Neural cell (in vitro differentiated cells): Measurements from ENCODE around the gene ASXL1. TPM values are rescaled to one million over a fixed set of nuclear protein-coding genes. Genes with fewer than 3 reads are reported as not detected.

ENCODE experiments used
- H2AFZ ChIP-seq: fragments of 200-600, 300-800 bp; sonication (generic), shearing (Covaris generic); 2 replicates; pipeline ENCODE4 v1.6.0; 2014; ENCODE audit warnings: low read depth, mild to moderate bottlenecking, antibody characterized with exemption, low read length, moderate library complexity
- H3F3A ChIP-seq: fragments of 200-600 bp; shearing (Covaris generic); 2 replicates; pipeline ENCODE4 v1.6.1; 2016; ENCODE audit warnings: mild to moderate bottlenecking, moderate library complexity, mixed read lengths, antibody characterized with exemption, low read length; ENCODE audit not compliant: insufficient read depth, poor library complexity, severe bottlenecking
- H3K27ac ChIP-seq: fragments of 200-600, 300-800 bp; sonication (generic), shearing (Covaris generic); 2 replicates; pipeline ENCODE4 v1.5.1; 2014; ENCODE audit warnings: mild to moderate bottlenecking, low read length, moderate library complexity
- H3K27me3 ChIP-seq: fragments of 300-800, 200-600 bp; sonication (generic), shearing (Covaris generic); 2 replicates; pipeline ENCODE4 v1.6.0; 2014; ENCODE audit warnings: mild to moderate bottlenecking, low read depth, low read length, moderate library complexity; ENCODE audit not compliant: insufficient read depth
- H3K36me3 ChIP-seq: fragments of 300-800, 200-600 bp; sonication (generic), shearing (Covaris generic); 2 replicates; pipeline ENCODE4 v1.5.1; 2014; ENCODE audit warnings: mild to moderate bottlenecking, antibody characterized with exemption, low read length, moderate library complexity; ENCODE audit not compliant: insufficient read depth
- H3K4me2 ChIP-seq: fragments of 300-800, 200-600 bp; sonication (generic), shearing (Covaris generic); 2 replicates; pipeline ENCODE4 v1.6.0; 2014; ENCODE audit warnings: mild to moderate bottlenecking, low read length
- H3K4me3 ChIP-seq: fragments of 300-800, 200-600 bp; sonication (generic), shearing (Covaris generic); 2 replicates; pipeline ENCODE4 v1.5.1; 2014; ENCODE audit warnings: mild to moderate bottlenecking, low read length, moderate library complexity
- H3K79me2 ChIP-seq: fragments of 200-600 bp; shearing (Covaris generic); replicated peaks from 2 replicates; pipeline ENCODE4 v1.6.0; 2014; ENCODE audit warnings: mild to moderate bottlenecking, low read length, moderate library complexity; ENCODE audit not compliant: insufficient read depth
- H3K9ac ChIP-seq: fragments of 300-800, 200-600 bp; sonication (generic), shearing (Covaris generic); 2 replicates; pipeline ENCODE4 v1.6.1; 2016; ENCODE audit warnings: mild to moderate bottlenecking, low read length, mixed read lengths
- H3K9me2 ChIP-seq: fragments of 200-600 bp; shearing (Covaris generic); 2 replicates; pipeline ENCODE4 v1.6.1; 2016; ENCODE audit warnings: mild to moderate bottlenecking, low read length, mixed read lengths; ENCODE audit not compliant: insufficient read depth
- H3K9me3 ChIP-seq: fragments of 200-600, 300-800 bp; sonication (generic), shearing (Covaris generic); 2 replicates; pipeline ENCODE4 v1.6.1; 2016; ENCODE audit warnings: mild to moderate bottlenecking, mixed run types, low read length, moderate library complexity, mixed read lengths
- H4K20me1 ChIP-seq: fragments of 200-600 bp; shearing (Covaris generic); 2 replicates; pipeline ENCODE4 v1.6.1; 2016; ENCODE audit warnings: mild to moderate bottlenecking, mixed run types; ENCODE audit not compliant: insufficient read depth
- EP300 ChIP-seq: fragments of 450-650 bp; conservative IDR thresholded peaks from 2 replicates; pipeline ENCODE4 v1.6.1; 2014; ENCODE audit warnings: antibody characterized with exemption, mild to moderate bottlenecking, moderate library complexity; ENCODE audit not compliant: poor library complexity, severe bottlenecking
- EZH2 ChIP-seq: fragments of 200-600, 300-800 bp; shearing (Covaris generic), sonication (generic); IDR thresholded peaks from 2 replicates; pipeline ENCODE4 v1.6.1; 2014; ENCODE audit warnings: antibody characterized with exemption, low read length, borderline replicate concordance, mild to moderate bottlenecking; ENCODE audit not compliant: insufficient read depth, poor library complexity, severe bottlenecking
- MXI1 ChIP-seq: fragments of 450-650 bp; conservative IDR thresholded peaks from 2 replicates; pipeline ENCODE4 v1.6.1; 2014; ENCODE audit warnings: antibody characterized with exemption, mild to moderate bottlenecking; ENCODE audit not compliant: poor library complexity, severe bottlenecking
- POLR2AphosphoS5 ChIP-seq: IDR thresholded peaks from 2 replicates; pipeline ENCODE4 v1.6.1; 2012
- RAD21 ChIP-seq: fragments of 450-650 bp; conservative IDR thresholded peaks from 2 replicates; pipeline ENCODE4 v1.6.1; 2014; ENCODE audit warnings: antibody characterized with exemption, mild to moderate bottlenecking, moderate library complexity
- SMC3 ChIP-seq: fragments of 450-650 bp; conservative IDR thresholded peaks from 2 replicates; pipeline ENCODE4 v1.6.1; 2014; ENCODE audit warnings: antibody characterized with exemption, mild to moderate bottlenecking, moderate library complexity; ENCODE audit not compliant: poor library complexity
- TAF1 ChIP-seq: IDR thresholded peaks from 2 replicates; pipeline ENCODE4 v1.6.1; 2012; ENCODE audit warnings: low read depth
- polyA plus RNA-seq: library from polyadenylated mRNA; depleted of rRNA; stranded (reverse); fragments of >200 nt; gene quantifications from 2 replicates; pipeline ENCODE4 v1.2.3, GENCODE V29; 2014
- TF ChIP-seq, protein P1 (sequence below): fragments of 450-650 bp; IDR thresholded peaks from 2 replicates; pipeline ENCODE4 v1.5.1; 2014; ENCODE audit warnings: antibody characterized with exemption, mild to moderate bottlenecking, moderate library complexity; ENCODE audit not compliant: poor library complexity, severe bottlenecking
- TF ChIP-seq, protein P2 (sequence below): IDR thresholded peaks from 2 replicates; pipeline ENCODE4 v1.6.1; 2012; ENCODE audit warnings: borderline replicate concordance

Gene ASXL1
- polyA plus RNA-seq, 1 donor from 2014 or later: 45.9 TPM

DNA sequence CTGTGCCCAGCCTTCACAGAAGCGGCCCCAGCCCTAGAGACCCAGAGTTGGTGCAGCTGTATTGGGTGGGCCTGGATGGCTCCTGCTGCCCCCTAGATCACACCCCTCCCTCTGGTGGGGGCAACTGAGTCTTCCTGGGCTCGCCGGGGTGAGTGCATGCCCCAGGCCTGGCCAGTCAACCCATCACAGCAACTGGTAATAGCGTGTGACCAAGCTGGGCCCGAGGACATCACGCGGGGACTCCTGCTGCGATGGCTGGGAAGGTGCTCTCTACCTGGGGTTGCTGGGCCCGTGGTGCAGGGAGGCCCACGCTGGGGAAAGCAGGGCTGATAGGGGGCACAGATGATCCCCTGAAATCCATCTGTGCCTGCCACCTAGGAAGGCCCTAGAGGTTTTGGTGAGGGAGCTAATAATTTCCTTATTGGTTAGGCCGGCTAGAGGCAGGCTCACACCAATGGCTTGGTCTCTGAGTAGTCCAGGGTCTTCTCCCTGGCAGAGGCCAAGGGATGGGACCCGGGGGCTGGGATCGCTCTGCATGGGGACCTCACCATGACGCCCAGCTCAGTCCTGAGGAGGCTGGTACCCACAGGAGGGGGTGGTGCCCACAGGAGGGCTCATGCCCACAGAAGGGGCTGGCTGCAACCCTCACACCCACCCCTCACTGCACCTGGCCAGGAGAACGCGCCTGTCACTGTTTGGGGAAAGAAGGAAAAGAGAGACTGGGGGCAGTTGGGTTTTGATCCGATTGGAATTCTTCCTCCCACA, 103.9 kb downstream of the ASXL1 start:
- TF ChIP-seq TAF1 (no peak), RAD21 (no peak), EP300 (no peak), POLR2AphosphoS5 (no peak), EZH2 (no peak)
- TF ChIP-seq, protein P1, sequence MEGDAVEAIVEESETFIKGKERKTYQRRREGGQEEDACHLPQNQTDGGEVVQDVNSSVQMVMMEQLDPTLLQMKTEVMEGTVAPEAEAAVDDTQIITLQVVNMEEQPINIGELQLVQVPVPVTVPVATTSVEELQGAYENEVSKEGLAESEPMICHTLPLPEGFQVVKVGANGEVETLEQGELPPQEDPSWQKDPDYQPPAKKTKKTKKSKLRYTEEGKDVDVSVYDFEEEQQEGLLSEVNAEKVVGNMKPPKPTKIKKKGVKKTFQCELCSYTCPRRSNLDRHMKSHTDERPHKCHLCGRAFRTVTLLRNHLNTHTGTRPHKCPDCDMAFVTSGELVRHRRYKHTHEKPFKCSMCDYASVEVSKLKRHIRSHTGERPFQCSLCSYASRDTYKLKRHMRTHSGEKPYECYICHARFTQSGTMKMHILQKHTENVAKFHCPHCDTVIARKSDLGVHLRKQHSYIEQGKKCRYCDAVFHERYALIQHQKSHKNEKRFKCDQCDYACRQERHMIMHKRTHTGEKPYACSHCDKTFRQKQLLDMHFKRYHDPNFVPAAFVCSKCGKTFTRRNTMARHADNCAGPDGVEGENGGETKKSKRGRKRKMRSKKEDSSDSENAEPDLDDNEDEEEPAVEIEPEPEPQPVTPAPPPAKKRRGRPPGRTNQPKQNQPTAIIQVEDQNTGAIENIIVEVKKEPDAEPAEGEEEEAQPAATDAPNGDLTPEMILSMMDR: no peak
- TF ChIP-seq, protein P2, sequence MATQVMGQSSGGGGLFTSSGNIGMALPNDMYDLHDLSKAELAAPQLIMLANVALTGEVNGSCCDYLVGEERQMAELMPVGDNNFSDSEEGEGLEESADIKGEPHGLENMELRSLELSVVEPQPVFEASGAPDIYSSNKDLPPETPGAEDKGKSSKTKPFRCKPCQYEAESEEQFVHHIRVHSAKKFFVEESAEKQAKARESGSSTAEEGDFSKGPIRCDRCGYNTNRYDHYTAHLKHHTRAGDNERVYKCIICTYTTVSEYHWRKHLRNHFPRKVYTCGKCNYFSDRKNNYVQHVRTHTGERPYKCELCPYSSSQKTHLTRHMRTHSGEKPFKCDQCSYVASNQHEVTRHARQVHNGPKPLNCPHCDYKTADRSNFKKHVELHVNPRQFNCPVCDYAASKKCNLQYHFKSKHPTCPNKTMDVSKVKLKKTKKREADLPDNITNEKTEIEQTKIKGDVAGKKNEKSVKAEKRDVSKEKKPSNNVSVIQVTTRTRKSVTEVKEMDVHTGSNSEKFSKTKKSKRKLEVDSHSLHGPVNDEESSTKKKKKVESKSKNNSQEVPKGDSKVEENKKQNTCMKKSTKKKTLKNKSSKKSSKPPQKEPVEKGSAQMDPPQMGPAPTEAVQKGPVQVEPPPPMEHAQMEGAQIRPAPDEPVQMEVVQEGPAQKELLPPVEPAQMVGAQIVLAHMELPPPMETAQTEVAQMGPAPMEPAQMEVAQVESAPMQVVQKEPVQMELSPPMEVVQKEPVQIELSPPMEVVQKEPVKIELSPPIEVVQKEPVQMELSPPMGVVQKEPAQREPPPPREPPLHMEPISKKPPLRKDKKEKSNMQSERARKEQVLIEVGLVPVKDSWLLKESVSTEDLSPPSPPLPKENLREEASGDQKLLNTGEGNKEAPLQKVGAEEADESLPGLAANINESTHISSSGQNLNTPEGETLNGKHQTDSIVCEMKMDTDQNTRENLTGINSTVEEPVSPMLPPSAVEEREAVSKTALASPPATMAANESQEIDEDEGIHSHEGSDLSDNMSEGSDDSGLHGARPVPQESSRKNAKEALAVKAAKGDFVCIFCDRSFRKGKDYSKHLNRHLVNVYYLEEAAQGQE: no peak
- Histone ChIP-seq H3K4me3 (no peak overlapping the region), H3K9ac (no peak overlapping the region), H3F3A (no peaks in the 10 kb centered on the region), H3K36me3 (no peaks in the 10 kb centered on the region), H4K20me1 (peaks cover 28% of the 10 kb centered on the region), H3K79me2 (peaks cover 21% of the 10 kb centered on the region), H3K27me3 (no peaks in the 10 kb centered on the region), H3K27ac (no peak overlapping the region), H3K9me3 (no peaks in the 10 kb centered on the region), H2AFZ (no peak overlapping the region), H3K9me2 (no peaks in the 10 kb centered on the region), H3K4me2 (no peak overlapping the region)

DNA sequence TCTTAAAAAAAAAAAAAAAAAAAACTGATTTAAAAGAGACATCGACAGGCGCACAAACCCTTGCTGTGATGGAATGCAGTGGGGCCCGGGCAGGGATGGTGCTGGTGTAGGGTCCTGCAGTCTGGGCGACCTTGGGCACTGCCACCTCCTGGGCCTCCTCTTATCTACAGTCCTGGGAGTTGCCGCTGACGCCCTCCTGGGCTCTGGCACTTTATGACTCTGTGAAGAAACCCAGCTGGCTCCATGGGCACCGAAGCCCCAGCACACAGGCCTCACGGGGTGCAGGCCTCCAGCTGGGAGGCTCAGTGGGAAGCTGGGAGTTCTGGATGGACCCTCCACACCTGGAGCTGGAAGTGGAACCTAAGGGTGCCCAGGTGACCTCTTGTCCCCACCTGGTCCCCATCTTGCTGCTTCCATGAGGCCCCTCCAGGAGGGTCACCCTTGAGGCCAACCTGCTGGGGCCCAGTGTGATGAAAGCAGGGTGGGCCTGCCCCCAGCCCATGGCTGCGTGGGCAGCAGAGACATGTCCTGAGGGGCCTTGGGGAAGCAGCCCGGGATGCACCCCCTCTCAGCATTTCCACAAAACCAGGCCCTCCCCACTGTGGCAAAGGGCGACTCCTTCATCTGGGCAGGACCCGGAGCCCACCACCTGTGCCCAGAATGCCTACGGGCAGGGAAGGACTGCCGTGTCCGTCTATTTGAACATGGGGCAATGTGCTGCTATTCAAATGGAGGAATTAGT, 104.9 kb downstream of the ASXL1 start:
- Histone ChIP-seq H3K27me3 (no peaks in the 10 kb centered on the region), H3K9me2 (no peaks in the 10 kb centered on the region), H3K4me3 (no peak overlapping the region), H2AFZ (no peak overlapping the region), H3K9me3 (no peaks in the 10 kb centered on the region), H3K27ac (no peak overlapping the region), H3F3A (no peaks in the 10 kb centered on the region), H3K4me2 (no peak overlapping the region), H3K9ac (no peak overlapping the region), H4K20me1 (peaks cover 30% of the 10 kb centered on the region), H3K79me2 (peaks cover 27% of the 10 kb centered on the region), H3K36me3 (no peaks in the 10 kb centered on the region)
- TF ChIP-seq, protein P2: no peak
- TF ChIP-seq EP300 (no peak), SMC3 (no peak), RAD21 (no peak), POLR2AphosphoS5 (no peak), MXI1 (no peak), EZH2 (no peak), TAF1 (no peak)
- TF ChIP-seq, protein P1: no peak
